Measurements from ENCODE around the gene SERINC2. TPM values are rescaled to one million over a fixed set of nuclear protein-coding genes. Genes with fewer than 3 reads are reported as not detected.
"Not testable (repeated sequence)": the region's sequence is repeated elsewhere in the genome, so short reads cannot be mapped to it uniquely, and the experiment has no call there.

SERINC2 gene
- total RNA-seq, 1 donor, result 1.4 TPM

DNA sequence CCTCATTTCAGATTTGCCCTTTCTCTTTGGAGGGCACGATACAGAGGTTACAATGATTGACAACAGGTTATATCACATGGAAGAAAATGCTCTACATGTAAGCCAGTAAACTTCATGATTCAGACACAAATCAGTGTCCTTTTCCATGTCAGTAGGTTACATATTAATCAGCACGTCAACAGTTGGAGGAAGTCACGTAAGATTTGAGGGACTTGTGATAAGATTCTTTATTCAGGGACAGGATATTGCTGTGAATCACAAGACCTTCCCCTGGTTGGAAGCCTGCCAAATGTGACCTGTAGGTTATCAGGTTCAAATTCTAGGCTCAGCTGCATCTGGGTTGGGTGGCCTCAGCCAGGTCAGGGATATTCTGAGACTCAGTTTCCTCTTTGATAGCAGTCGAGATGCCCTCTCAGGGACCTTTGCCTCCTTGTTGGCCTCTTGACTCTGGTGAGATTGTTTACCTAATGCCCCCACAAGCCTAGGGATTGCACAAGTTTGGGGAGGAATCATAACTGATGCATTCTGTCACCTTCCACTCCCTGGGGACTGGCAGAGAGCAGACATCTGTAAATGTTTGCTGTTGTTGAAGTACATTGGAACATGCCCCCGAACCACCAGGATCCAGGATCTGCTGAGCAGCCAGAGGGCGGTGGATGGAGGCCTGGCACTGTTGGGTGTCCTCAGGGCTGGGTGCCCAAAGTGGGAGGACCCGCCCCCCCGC is 31.9 kb downstream of the SERINC2 start:
- Histone ChIP-seq H3K4me1 (ENCODE audit: insufficient read depth, low read length) (no peaks in the 10 kb centered on the region), H3K4me3 (ENCODE audit: low read length) (no peak overlapping the region), H3K9me3 (ENCODE audit: low read depth, low read length) (no peaks in the 10 kb centered on the region), H3K27me3 (ENCODE audit: insufficient read depth, low read length) (no peaks in the 10 kb centered on the region)

DNA sequence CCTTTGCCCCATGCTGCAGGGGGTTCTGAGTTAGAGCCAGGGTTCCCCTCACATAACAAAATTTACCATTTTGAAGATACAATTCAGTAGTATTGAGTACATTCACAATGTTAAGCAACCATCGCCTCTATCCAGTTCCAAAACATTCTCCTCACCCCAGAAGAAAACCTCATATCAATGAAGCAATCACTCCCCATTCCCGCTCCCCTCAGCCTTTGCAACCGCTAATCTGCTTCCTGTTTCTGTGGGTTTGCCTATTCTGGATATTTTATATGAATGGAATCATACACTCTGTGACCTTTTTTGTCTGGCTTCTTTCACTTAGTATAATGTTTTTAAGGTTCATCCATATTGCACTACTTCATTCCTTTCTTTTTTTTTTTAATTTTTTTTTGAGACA is 32.9 kb downstream of the SERINC2 start:
- Histone ChIP-seq H3K4me3 (ENCODE audit: low read length) (no peak overlapping the region), H3K4me1 (ENCODE audit: insufficient read depth, low read length) (no peaks in the 10 kb centered on the region), H3K27me3 (ENCODE audit: insufficient read depth, low read length) (no peaks in the 10 kb centered on the region), H3K9me3 (ENCODE audit: low read depth, low read length) (no peaks in the 10 kb centered on the region)

DNA sequence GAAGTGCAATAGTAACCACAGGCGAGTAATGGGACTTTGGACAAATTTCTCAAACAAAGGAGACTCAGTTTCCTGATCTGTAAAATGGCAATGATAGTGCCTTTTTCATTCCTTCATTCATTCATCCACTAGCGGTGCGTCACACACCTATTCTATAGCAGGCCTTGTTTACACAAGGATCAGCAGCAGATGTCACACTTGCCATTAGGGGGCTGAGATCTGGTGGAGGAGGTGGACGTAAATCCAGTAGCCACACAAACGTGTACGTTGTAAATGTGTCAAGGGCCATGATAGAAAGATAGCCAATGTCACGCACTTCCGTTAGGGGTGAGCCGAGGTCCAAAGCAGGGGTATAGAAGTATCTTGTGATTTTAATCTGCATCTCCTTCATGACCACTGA is 34.2 kb downstream of the SERINC2 start:
- Histone ChIP-seq H3K4me3 (ENCODE audit: low read length) (no peak overlapping the region), H3K9me3 (ENCODE audit: low read depth, low read length) (no peaks in the 10 kb centered on the region), H3K4me1 (ENCODE audit: insufficient read depth, low read length) (no peaks in the 10 kb centered on the region)

DNA sequence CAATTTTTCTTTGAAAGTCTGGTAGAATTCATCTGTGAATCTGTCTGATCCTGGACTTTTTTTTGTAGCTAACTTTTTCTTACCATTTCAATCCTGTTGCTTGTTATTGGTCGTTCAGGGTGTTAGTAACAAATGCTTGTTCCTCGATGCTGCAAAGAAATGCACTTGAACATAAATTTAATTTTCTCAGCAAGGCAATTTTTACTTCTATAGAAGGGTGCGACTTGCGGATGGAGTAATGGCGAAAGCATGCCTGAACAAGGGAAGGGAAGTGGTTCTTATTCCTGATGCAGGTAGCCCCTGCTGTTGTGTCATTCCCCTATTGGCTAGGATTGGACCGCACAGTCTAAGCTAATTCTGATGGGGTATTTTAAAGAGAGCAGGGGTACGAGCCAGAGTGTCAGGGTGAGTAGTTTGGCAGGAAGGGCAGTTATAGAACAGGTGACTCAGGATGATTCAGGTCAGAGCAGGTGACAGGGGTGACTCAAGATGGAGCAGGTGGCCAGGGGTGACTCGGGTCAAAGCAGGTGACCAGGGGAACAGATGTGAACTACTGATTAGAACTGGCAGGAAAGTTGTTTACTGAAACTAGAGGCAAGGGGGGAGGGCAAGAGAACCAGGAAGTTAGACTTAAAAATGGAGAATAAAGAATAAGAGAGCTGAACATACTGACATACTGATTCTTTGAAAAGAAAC is 40.5 kb downstream of the SERINC2 start:
- no peaks in the 10 kb centered on the region for H3K27me3 ChIP-seq (ENCODE audit: insufficient read depth, low read length)
- no peaks in the 10 kb centered on the region for H3K4me1 ChIP-seq (ENCODE audit: insufficient read depth, low read length)
- H3K9me3 ChIP-seq (ENCODE audit: low read depth, low read length), result peaks cover 24% of the 10 kb centered on the region
- no peak overlapping the region for H3K4me3 ChIP-seq (ENCODE audit: low read length)

More for the DNA sequence above, 34.2 kb downstream of the SERINC2 start:
- H3K27me3 ChIP-seq (ENCODE audit: insufficient read depth, low read length), result no peaks in the 10 kb centered on the region

DNA sequence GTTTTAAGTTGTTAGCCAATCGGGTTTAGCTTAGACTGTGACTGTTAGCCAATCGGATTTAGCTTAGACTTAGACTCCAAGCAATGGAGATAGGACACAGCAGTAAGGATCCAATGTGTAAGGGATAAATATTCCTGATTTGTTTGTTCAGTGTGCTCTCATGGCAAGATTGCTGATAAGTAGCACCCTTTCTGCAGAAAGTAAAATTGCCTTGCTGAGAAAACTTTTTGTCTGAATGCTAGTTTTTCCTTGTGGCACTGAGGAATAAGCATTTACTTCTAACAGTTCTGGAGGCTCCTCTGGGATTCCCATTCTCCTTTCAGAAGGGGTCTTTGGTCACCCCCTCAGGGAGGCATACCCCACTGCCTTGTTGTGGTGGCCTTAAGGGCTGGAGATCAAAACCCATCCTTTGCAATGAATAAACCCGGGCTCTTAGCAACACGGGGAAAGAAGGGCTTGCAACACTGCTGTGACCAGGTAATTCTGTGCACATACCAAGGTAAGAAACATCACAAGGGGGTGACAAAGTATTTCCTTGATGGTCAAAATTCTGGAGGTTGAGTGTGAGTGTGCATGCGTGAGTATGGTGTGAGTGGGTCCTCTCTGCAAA is 45.4 kb downstream of the SERINC2 start:
- Histone ChIP-seq H3K9me3 (ENCODE audit: low read depth, low read length) (peaks cover 20% of the 10 kb centered on the region), H3K27me3 (ENCODE audit: insufficient read depth, low read length) (no peaks in the 10 kb centered on the region)

DNA sequence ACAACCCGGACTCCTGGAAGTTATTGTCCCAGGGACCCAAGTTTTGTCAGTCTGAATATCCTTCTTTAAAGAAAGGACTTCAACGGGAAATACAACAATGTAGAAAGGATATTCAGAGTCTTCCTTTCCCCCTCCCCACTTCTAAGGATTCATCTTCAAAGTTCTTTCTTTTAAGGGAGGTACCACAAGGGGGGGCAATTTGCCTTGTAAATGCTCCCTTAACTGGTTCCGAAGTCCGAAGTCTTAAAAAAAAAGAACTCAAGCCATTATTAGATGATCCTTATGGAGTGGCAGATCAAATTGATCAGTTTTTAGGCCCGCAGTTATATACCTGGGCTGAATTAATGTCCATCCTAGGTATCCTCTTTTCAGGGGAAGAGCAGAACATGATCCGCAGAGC is 47.0 kb downstream of the SERINC2 start:
- H3K4me3 ChIP-seq (ENCODE audit: low read length), result no peak overlapping the region
- H3K4me1 ChIP-seq (ENCODE audit: insufficient read depth, low read length), result no peaks in the 10 kb centered on the region
- no peaks in the 10 kb centered on the region for H3K27me3 ChIP-seq (ENCODE audit: insufficient read depth, low read length)
- peaks cover 15% of the 10 kb centered on the region for H3K9me3 ChIP-seq (ENCODE audit: low read depth, low read length)

More for the DNA sequence above, 45.4 kb downstream of the SERINC2 start:
- Histone ChIP-seq H3K4me3 (ENCODE audit: low read length) (no peak overlapping the region), H3K4me1 (ENCODE audit: insufficient read depth, low read length) (no peaks in the 10 kb centered on the region)

DNA sequence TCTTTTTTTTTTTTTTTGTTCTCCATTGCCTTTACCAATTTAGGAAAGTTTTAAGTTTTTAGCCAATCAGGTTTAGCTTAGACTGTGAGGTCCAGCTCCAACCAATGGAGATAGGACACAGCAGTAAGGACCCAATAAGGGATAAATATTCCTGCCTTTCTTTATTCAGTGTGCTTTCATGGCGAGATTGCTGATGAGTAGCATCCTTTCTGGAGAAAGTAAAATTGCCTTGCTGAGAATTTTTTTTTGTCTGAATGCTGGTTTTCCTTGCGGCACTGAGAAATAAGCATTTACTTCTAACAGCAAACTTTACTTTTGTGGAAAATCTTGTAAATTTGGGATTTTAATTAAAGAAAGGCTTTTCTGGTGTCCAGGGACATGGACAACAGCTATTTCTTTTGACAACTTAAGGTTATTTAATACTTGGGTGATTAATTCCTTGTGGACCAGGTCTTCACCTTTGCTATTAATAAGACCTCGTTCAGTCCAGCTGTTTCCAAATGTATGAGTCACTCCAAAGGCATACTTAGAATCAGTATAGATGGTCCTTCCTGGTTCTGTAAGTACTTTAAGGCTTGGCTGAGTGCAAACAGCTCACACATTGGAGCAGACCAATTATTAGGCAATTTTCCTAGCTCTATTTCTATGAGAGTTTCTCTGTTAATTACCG is 54.1 kb downstream of the SERINC2 start:
- Histone ChIP-seq H3K4me3 (ENCODE audit: low read length) (no peak overlapping the region), H3K27me3 (ENCODE audit: insufficient read depth, low read length) (no peaks in the 10 kb centered on the region), H3K4me1 (ENCODE audit: insufficient read depth, low read length) (no peaks in the 10 kb centered on the region)

DNA sequence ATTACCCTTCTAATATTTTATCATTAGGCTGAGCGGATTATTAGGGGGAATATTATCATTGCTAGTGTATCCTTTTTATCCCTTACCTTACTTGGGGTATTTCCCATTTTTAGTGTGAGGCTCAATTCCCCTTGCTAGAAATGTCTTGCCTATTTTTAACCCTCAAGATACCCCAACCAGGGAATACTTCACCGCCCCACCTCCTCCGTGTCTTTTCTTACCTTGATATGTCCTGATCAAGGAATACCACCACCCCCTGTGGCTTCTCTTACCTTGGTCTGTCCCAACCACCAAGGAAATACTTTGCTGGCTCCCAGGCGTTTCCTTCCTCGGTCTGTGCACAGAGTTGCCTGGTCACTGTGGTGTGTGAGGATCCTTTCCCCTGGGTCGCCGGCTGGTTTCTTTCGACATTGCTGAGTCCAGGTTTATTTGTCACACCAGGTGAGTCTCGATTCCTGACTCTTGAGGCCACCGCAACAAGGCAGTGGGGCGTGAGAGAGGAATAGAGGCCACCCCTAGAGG is 57.8 kb downstream of the SERINC2 start:
- Histone ChIP-seq H3K27me3 (ENCODE audit: insufficient read depth, low read length) (no peaks in the 10 kb centered on the region), H3K9me3 (ENCODE audit: low read depth, low read length) (peaks cover 9% of the 10 kb centered on the region), H3K4me1 (ENCODE audit: insufficient read depth, low read length) (no peaks in the 10 kb centered on the region), H3K4me3 (ENCODE audit: low read length) (no peak overlapping the region)

More for the DNA sequence above, 54.1 kb downstream of the SERINC2 start:
- H3K9me3 ChIP-seq (ENCODE audit: low read depth, low read length), result peaks cover 9% of the 10 kb centered on the region

DNA sequence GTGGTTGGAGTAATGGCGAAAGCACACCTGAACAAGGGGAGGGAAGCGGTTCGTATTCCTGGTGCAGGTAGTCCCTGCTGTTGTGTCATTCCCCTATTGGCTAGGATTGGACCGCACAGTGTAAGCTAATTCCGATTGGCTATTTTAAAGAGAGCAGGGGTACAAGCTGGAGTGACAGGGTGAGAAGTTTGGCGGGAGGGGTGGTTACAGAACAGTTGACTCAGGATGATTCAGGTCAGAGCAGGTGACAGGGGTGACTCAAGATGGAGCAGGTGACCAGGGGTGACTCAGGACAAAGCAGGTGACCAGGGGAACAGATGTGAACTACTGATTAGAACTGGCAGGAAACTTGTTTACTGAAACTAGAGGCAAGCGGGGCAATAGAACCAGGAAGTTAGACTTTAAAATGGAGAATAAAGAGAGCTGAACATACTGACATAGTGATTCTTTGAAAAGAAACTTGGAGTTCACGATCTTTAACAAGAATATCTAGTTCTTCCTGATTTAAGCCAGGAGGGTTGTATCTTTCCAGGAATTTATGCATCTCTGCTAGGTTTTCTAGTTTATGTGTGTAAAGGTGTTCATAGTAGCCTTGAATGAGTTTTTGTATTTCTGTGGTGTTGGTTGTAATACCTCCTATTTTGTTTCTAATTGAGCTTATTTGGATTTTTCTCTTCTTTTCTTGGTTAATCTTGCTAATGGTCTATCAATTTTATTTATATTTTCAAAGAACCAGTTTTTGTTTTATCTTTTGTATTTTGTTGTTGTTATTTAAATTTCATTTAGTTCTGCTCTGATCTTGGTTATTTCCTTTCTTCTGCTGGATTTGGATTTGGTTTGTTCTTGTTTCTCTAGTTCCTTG is 58.7 kb downstream of the SERINC2 start:
- H3K27me3 ChIP-seq (ENCODE audit: insufficient read depth, low read length); H3K4me1 ChIP-seq (ENCODE audit: insufficient read depth, low read length); H3K9me3 ChIP-seq (ENCODE audit: low read depth, low read length); H3K4me3 ChIP-seq (ENCODE audit: low read length): not testable (repeated sequence)

DNA sequence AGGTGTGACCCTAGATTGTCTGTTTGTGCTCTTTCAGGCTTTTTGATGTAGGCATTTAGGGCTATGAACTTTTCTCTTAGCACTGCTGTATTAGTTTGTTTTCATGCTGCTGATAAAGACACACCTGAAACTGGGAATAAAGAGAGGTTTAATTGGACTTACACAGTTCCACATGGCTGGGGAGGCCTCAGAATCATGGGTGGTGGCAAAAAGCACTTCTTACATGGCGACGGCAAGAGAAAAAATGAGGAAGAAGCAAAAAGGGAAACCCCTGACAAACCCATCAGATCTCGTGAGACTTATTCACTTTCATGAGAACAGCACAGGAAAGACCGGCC is 59.3 kb downstream of the SERINC2 start:
- H3K4me1 ChIP-seq (ENCODE audit: insufficient read depth, low read length); H3K4me3 ChIP-seq (ENCODE audit: low read length); H3K9me3 ChIP-seq (ENCODE audit: low read depth, low read length); H3K27me3 ChIP-seq (ENCODE audit: insufficient read depth, low read length): not testable (repeated sequence)

DNA sequence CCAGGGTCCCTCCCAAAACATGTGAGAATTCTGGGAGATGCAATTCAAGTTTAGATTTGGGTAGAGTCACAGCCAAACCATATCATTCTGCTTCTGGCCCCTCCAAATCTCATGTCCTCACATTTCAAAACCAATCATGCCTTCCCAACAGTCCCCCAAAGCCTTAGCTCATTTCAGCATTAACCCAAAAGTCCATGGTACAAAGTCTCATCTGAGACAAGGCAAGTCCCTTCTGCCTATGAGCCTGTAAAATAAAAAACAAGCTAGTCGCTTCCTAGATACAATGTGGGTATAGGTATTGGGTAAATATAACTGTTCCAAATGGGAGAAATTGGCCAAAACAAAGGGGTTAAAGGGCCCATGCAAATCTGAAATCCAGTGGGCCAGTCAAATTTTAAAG is 59.7 kb downstream of the SERINC2 start:
- not testable (repeated sequence) for H3K4me1 ChIP-seq (ENCODE audit: insufficient read depth, low read length); H3K9me3 ChIP-seq (ENCODE audit: low read depth, low read length); H3K4me3 ChIP-seq (ENCODE audit: low read length); H3K27me3 ChIP-seq (ENCODE audit: insufficient read depth, low read length)

DNA sequence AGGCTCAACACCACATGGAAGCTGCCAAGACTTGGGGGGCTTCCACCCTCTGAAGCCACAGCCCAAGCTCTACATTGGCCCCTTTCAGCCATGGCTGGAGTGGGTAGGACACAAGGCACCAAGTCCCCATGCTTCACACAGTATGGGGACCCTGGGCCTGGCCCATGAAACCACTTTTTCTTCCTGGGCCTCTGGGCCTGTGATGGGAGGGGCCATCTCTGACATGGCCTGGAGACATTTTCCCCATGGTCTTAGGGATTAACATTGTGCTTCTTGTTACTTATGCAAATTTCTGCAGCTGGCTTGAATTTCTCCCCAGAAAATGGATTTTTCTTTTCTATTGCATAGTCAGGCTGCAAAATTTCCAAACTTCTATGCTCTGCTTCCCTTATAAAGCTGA is 60.5 kb downstream of the SERINC2 start:
- H3K27me3 ChIP-seq (ENCODE audit: insufficient read depth, low read length); H3K9me3 ChIP-seq (ENCODE audit: low read depth, low read length); H3K4me3 ChIP-seq (ENCODE audit: low read length); H3K4me1 ChIP-seq (ENCODE audit: insufficient read depth, low read length): not testable (repeated sequence)

DNA sequence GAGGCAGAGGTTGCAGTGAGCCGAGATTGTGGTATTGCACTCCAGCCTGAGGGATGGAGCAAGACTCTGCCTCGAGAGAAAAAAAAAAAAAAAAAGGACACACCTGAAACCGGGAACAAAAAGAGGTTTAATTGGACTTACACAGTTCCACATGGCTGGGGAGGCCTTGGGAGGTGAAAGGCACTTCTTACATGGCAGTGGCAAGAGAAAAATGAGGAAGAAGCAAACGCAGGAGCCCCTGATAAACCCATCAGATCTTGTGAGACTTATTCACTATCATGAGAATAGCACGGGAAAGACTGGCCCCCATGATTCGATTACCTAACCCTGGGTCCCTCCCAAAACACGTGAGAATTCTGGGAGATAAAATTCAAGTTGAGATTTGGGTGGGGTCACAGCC is 61.6 kb downstream of the SERINC2 start:
- H3K4me1 ChIP-seq (ENCODE audit: insufficient read depth, low read length); H3K9me3 ChIP-seq (ENCODE audit: low read depth, low read length); H3K27me3 ChIP-seq (ENCODE audit: insufficient read depth, low read length); H3K4me3 ChIP-seq (ENCODE audit: low read length): not testable (repeated sequence)
